Measurements from ENCODE around the gene DEAF1.

DNA sequence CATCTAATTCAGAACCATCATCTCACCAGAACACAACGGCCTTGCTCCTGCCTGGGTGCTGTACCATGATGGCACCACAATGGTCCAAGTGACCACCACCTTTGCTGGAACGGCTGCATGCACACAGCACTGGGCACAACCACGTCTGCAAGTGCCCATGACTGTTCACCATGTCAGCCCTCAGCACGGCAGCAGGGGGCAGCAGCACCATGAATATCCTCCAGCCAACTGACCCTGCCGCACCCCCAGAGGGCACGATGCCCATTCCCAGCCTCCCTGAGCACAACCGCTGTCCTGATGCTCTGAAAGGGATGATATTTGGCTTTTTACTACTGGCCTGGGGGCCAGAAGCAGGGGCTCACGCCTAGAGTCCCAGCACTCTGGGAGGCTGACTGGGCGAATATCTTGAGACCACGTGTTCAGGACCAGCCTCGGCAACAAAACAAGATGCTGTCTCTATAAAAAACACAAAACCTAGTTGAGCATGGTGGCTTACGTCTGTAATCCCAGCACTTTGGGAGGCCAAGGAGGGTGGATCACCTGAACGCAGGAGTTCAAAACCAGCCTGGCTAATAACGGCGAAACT, 32.2 kb downstream of the DEAF1 start:
- TF ChIP-seq, protein P1, sequence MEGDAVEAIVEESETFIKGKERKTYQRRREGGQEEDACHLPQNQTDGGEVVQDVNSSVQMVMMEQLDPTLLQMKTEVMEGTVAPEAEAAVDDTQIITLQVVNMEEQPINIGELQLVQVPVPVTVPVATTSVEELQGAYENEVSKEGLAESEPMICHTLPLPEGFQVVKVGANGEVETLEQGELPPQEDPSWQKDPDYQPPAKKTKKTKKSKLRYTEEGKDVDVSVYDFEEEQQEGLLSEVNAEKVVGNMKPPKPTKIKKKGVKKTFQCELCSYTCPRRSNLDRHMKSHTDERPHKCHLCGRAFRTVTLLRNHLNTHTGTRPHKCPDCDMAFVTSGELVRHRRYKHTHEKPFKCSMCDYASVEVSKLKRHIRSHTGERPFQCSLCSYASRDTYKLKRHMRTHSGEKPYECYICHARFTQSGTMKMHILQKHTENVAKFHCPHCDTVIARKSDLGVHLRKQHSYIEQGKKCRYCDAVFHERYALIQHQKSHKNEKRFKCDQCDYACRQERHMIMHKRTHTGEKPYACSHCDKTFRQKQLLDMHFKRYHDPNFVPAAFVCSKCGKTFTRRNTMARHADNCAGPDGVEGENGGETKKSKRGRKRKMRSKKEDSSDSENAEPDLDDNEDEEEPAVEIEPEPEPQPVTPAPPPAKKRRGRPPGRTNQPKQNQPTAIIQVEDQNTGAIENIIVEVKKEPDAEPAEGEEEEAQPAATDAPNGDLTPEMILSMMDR (IDR thresholded peaks at IDR 0.05; ENCODE audit: extremely low read depth in 1 of 2, insufficient read depth in 1 of 2, low read depth in 1 of 2, low read length in 2 of 2) = peak; percentile 76 to 86
- no peak for TF ChIP-seq EZH2 (IDR thresholded peaks at IDR 0.05; ENCODE audit: borderline replicate concordance, low read depth, low read length, severe bottlenecking)
- TF ChIP-seq, protein P2, sequence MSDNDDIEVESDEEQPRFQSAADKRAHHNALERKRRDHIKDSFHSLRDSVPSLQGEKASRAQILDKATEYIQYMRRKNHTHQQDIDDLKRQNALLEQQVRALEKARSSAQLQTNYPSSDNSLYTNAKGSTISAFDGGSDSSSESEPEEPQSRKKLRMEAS (IDR thresholded peaks at IDR 0.05; ENCODE audit: insufficient read depth, insufficient read length) = no peak
- TF ChIP-seq POLR2A (IDR thresholded peaks at IDR 0.05; ENCODE audit: low read depth, low read length) = no peak
- TF ChIP-seq GATA2 (IDR thresholded peaks at IDR 0.05; ENCODE audit: insufficient read depth, insufficient read length, low read depth, low read length) = no peak
- no peak for TF ChIP-seq POLR2AphosphoS5 (IDR thresholded peaks at IDR 0.05; ENCODE audit: insufficient read depth, low read depth, low read length)
- no peak for TF ChIP-seq MYC (IDR thresholded peaks at IDR 0.05; ENCODE audit: low read depth, low read length)
- TF ChIP-seq FOS (IDR thresholded peaks at IDR 0.05; ENCODE audit: borderline replicate concordance, insufficient read depth, low read length) = no peak

All from endothelial cell of umbilical vein (primary cell).